DMS153 treated with DMSO at 0.1 percent for 48 hours (cell line): ENCODE results near the gene HRK.
"Not testable (repeated sequence)": the region's sequence is repeated elsewhere in the genome, so short reads cannot be mapped to it uniquely, and the experiment has no call there.

Experiments used
- DNase-seq: peaks from one replicate; lab custom pipeline; 2025; ENCODE audit not compliant: unreplicated experiment; lab: John Stamatoyannopoulos, UW

HRK gene

GRCh38 chr12:116820064-116820656, 61.1 kb downstream of the HRK start:
- DNase-seq = no peak

- peak; percentile 86 for DNase-seq
Observed at GRCh38 chr12:116818948-116819832, 62.1 kb downstream of the HRK start.

- DNase-seq = no peak
Observed at GRCh38 chr12:116818341-116818856, 62.8 kb downstream of the HRK start.

- not testable (repeated sequence) for DNase-seq
Observed at GRCh38 chr12:116814766-116815165, 66.5 kb downstream of the HRK start.

GRCh38 chr12:116813271-116814041, 67.8 kb downstream of the HRK start:
- no peak for DNase-seq

- no peak for DNase-seq
Observed at GRCh38 chr12:116812238-116812637, 69.0 kb downstream of the HRK start.

- no peak for DNase-seq
Observed at GRCh38 chr12:116808113-116809105, 72.8 kb downstream of the HRK start.

GRCh38 chr12:116807546-116807945, 73.7 kb downstream of the HRK start:
- no peak for DNase-seq

GRCh38 chr12:116806845-116807440, 74.3 kb downstream of the HRK start:
- DNase-seq = no peak
